Measurements from ENCODE around the gene NDUFAF3. TPM values are rescaled to one million over a fixed set of nuclear protein-coding genes. Genes with fewer than 3 reads are reported as not detected.

NDUFAF3 gene
- total and polyA plus RNA-seq, 10 donors: 63.8 to 98.5 (median 78.7) TPM

DNA sequence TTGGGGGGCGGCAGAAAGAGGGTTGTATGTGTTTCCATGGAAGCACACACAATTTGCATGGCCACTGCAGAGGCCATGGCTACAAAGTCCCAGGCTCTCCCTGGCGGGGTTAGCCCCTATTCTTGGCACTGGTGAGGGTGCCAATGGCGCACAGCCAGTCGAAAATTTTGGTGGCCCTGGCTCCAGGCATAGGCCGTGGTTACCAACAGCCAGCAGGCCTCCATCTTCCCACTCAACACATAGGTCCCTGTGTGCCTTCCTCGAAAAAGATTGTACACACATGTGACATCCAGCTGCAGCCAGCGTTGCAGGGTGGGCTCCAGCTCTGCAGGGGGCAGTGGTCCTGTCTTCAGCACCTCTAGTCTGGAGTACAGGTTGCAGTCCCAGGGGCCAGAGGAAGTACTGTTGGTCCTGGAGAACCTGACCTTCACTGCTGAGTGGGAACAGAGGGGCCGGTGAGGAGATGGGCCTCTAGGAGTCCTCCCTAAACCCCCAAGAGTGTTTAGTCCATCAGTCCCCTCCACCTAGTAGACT is 24.8 kb upstream of the NDUFAF3 start:
- no peak overlapping the region for H3K27ac ChIP-seq

DNA sequence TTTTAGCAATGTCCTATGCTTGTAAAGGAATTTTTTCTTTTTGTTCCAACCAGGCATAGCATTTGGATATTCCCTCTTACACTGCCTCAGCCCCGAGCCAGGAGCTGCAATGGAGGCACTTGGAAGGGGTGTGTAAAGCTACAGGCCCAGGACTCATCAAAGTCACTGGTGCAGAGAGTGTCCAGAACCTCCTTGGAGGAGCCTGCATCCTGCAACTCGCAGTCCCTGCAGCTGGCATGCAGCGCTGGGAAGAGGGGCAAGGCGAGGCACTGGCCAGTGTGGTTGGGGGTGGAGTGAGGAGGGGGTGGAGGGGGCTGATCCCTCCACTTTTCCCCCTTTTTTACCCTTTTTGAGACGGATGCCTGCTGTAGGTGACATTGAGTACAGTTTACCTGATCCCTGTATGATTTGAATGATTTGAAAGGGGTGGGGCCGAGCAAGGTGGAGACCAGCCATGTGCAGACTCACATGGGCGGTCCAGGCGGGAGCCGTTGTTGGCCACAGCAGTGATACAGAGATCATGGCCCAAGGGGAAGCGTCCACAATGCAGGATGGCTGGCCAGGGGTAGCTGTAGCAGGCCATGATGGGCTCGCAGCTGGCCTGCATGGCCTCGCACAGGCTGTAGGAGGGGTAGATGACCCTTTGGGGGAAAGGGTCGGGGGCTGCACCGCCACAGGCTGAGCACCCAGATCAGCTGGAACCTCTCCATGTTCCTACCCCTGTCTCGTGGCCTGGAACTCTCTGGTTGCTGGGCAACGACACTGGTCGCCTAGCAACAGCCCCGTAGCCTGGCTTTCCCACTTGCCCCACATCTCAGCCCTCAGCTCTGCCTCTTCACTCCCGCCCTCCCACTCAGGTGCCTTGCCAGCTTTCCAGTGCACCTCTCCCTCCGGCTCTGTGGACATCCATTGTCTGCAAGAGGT is 23.9 kb upstream of the NDUFAF3 start:
- WGBS, 5 donors: 84 to 92% (median 87%) methylated on average over 18 to 20 of the region's 20 CpGs
- H3K4me1 ChIP-seq: peaks cover 0 to 5% (median 0%) of the 10 kb centered on the region in 6 donors
- intact Hi-C loops (cut with DNase I; ENCODE audit: low total_unique reads): no loop called here
- H3K4me3 ChIP-seq: no peak overlapping the region
- no peak overlapping the region for H3K27ac ChIP-seq
- no peak for DNase-seq
- H3K27me3 ChIP-seq (replicated peaks in 1 of 7): no peaks in the 10 kb centered on the region
- no peaks in the 10 kb centered on the region for H3K9me3 ChIP-seq
- TF ChIP-seq, protein P1, sequence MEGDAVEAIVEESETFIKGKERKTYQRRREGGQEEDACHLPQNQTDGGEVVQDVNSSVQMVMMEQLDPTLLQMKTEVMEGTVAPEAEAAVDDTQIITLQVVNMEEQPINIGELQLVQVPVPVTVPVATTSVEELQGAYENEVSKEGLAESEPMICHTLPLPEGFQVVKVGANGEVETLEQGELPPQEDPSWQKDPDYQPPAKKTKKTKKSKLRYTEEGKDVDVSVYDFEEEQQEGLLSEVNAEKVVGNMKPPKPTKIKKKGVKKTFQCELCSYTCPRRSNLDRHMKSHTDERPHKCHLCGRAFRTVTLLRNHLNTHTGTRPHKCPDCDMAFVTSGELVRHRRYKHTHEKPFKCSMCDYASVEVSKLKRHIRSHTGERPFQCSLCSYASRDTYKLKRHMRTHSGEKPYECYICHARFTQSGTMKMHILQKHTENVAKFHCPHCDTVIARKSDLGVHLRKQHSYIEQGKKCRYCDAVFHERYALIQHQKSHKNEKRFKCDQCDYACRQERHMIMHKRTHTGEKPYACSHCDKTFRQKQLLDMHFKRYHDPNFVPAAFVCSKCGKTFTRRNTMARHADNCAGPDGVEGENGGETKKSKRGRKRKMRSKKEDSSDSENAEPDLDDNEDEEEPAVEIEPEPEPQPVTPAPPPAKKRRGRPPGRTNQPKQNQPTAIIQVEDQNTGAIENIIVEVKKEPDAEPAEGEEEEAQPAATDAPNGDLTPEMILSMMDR (IDR thresholded peaks at IDR 0.05 in 8 of 11, conservative IDR thresholded peaks at IDR 0.05 in 3 of 11): no peak
- TF ChIP-seq POLR2A (IDR thresholded peaks at IDR 0.05): no peak
- peak in 1 of 3 donors; percentile 11 for TF ChIP-seq POLR2AphosphoS5 (IDR thresholded peaks at IDR 0.05)
- H3K36me3 ChIP-seq: peaks cover 0 to 52% (median 3%) of the 10 kb centered on the region in 6 donors

More for the DNA sequence above, 24.8 kb upstream of the NDUFAF3 start:
- whole genome bisulfite sequencing, 5 donors: 80 to 93% (median 90%) methylated on average over 8 of the region's 8 CpGs
- Histone ChIP-seq H3K9me3 (no peaks in the 10 kb centered on the region), H3K36me3 (peaks cover 0 to 50% (median 3%) of the 10 kb centered on the region in 6 donors), H3K4me3 (no peak overlapping the region), H3K27me3 (replicated peaks in 1 of 7) (no peaks in the 10 kb centered on the region), H3K4me1 (peaks cover 0 to 12% (median under 1%) of the 10 kb centered on the region in 6 donors)
- intact Hi-C loops (cut with DNase I; ENCODE audit: low total_unique reads): no loop called here
- no peak for TF ChIP-seq POLR2AphosphoS5 (IDR thresholded peaks at IDR 0.05)
- TF ChIP-seq, protein P1 (IDR thresholded peaks at IDR 0.05 in 8 of 11, conservative IDR thresholded peaks at IDR 0.05 in 3 of 11): no peak
- no peak for TF ChIP-seq POLR2A (IDR thresholded peaks at IDR 0.05)
- no peak for DNase-seq

DNA sequence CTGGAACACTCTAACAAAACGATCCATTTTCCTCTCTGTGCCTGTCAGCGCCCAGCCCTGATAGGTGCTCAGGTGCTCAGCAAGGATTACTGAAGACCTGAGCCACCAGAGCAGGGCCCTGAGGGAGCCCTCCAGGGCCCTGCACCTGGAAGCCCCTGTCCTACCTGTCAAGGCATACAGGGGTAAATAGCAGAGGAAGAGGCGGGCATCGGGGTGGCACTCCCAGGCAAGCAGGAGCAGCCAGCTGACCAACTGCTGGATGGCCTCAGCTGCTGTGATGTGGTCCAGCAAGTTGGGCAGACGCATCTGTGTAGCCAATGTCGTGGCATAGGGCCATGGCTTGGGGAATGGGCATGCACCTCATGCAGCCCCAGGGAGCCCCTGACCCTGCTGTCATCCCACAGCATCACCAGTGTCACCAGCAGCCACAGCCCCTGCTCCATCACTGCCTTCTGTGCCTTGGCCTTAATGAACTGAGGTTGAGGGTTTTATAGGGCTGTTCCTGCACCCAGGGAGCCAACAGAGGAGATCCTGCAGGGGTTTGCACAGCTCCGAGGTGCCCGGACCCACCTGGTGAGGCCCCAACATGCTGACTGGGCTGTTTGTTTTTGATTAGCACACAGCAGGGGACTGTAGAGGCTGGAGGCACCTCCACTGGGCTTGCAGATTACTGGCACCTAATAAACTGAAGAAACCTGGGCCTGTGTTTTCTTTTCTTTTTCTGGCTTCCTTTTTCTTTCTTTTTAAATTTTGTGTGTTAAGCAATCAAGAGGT is 22.6 kb upstream of the NDUFAF3 start:
- intact Hi-C loops (cut with DNase I; ENCODE audit: low total_unique reads): no loop called here
- H3K27me3 ChIP-seq (replicated peaks in 1 of 7): no peaks in the 10 kb centered on the region
- peaks cover 0 to 49% (median 2%) of the 10 kb centered on the region in 6 donors for H3K36me3 ChIP-seq
- DNase-seq: peak; percentile 62
- 85 to 91% (median 89%) methylated on average over 8 of the region's 8 CpGs for WGBS, 5 donors
- H3K27ac ChIP-seq: no peak overlapping the region
- TF ChIP-seq, protein P1 (IDR thresholded peaks at IDR 0.05 in 8 of 11, conservative IDR thresholded peaks at IDR 0.05 in 3 of 11): no peak
- TF ChIP-seq POLR2A (IDR thresholded peaks at IDR 0.05) (no peak), POLR2AphosphoS5 (IDR thresholded peaks at IDR 0.05) (no peak)
- no peak overlapping the region for H3K4me3 ChIP-seq
- H3K4me1 ChIP-seq: no peaks in the 10 kb centered on the region
- H3K9me3 ChIP-seq: no peaks in the 10 kb centered on the region

All from spleen (tissue), 11 donors.